ENCODE results near the gene TAF1C. TPM values are rescaled to one million over a fixed set of nuclear protein-coding genes. Genes with fewer than 3 reads are reported as not detected.

Gene TAF1C
- total RNA-seq, 4 donors from 2014 or later = 36.7 to 210 (median 76.3) TPM

- H3K4me3 ChIP-seq = no peak overlapping the region
- intact Hi-C loops (cut with DNase I; ENCODE audit: low total_unique reads) = no loop called here
- no peak for TF ChIP-seq POLR2A (IDR thresholded peaks at IDR 0.05)
- TF ChIP-seq, protein P1, sequence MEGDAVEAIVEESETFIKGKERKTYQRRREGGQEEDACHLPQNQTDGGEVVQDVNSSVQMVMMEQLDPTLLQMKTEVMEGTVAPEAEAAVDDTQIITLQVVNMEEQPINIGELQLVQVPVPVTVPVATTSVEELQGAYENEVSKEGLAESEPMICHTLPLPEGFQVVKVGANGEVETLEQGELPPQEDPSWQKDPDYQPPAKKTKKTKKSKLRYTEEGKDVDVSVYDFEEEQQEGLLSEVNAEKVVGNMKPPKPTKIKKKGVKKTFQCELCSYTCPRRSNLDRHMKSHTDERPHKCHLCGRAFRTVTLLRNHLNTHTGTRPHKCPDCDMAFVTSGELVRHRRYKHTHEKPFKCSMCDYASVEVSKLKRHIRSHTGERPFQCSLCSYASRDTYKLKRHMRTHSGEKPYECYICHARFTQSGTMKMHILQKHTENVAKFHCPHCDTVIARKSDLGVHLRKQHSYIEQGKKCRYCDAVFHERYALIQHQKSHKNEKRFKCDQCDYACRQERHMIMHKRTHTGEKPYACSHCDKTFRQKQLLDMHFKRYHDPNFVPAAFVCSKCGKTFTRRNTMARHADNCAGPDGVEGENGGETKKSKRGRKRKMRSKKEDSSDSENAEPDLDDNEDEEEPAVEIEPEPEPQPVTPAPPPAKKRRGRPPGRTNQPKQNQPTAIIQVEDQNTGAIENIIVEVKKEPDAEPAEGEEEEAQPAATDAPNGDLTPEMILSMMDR (IDR thresholded peaks at IDR 0.05) = no peak
- H3K4me1 ChIP-seq = no peaks in the 10 kb centered on the region
- no peaks in the 10 kb centered on the region for H3K27me3 ChIP-seq
- no peak for DNase-seq
- H3K9me3 ChIP-seq = no peaks in the 10 kb centered on the region
- no peak overlapping the region for H3K27ac ChIP-seq
- no peaks in the 10 kb centered on the region for H3K36me3 ChIP-seq
These were observed 9.2 kb upstream of the TAF1C start for GRCh38 chr16:84196101-84196500.

DNA sequence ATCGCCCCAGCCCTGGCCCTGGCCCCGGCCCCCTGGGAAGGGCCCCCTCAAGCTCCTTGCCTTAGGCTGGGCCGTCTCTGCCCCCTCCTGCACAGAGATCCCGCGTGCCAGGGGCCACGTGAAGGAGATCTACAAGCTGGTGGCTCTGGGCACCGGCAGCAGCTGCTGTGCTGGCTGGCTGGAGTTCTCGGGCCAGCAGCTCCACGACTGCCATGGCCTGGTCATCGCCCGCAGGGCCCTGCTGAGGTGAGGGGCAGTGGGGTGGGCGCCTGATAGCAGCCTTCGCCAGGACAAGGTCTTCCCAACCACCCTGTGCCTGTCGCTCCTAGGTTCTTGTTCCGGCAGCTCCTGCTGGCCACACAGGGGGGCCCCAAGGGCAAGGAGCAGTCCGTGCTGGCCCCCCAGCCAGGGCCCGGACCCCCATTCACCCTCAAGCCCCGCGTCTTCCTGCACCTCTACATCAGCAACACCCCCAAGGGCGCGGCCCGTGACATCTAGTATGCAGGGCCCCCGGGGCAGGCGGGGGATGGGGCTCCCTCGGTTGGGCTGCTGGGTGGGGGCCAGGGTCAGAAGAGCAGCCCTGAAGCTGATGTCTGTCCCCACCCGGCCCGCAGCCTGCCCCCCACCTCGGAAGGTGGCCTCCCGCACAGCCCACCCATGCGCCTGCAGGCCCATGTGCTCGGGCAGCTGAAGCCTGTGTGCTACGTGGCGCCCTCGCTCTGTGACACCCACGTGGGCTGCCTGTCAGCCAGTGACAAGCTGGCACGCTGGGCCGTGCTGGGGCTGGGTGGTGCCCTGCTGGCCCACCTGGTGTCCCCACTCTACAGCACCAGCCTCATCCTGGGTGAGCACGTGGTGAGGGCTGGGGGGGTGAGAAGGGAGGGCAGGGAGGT is 8.6 kb upstream of the TAF1C start:
- Histone ChIP-seq H3K27ac (no peak overlapping the region), H3K4me3 (no peak overlapping the region), H3K4me1 (no peaks in the 10 kb centered on the region), H3K36me3 (no peaks in the 10 kb centered on the region), H3K9me3 (no peaks in the 10 kb centered on the region), H3K27me3 (no peaks in the 10 kb centered on the region)
- TF ChIP-seq, protein P1 (IDR thresholded peaks at IDR 0.05) = no peak
- TF ChIP-seq POLR2A (IDR thresholded peaks at IDR 0.05) = no peak
- DNase-seq = no peak
- intact Hi-C loops (cut with DNase I; ENCODE audit: low total_unique reads) = no loop called here

DNA sequence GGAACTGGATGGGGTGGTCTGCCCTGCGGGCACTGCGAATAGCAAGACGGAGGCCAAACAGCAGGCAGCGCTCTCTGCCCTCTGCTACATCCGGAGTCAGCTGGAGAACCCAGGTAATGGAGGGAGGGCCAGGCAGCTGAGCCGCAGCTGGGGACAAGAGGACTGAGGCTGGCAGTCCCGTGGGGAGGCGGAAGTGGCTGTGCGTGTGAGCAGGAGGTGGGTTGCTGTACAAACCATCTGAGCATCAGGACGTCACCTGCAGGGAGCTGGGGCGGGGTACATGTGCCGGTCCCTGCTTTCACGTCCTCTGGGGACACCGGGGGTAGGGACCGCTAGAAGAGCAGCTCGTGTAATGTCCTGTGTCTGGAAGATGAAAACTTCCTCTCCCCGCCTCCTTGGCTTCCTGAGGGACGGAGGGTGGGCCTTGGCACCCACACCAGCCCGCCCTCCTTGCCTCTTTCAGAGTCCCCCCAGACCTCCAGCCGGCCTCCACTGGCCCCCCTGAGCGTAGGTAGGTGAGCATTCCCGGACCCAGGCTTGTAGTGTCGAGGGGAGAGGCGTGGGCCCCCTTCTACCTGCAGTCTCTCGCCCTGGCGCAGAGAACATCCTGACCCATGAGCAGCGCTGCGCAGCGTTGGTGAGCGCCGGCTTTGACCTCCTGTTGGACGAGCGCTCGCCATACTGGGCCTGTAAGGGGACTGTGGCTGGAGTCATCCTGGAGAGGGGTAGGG is 7.8 kb upstream of the TAF1C start:
- intact Hi-C loops (cut with DNase I; ENCODE audit: low total_unique reads) = no loop called here
- no peak overlapping the region for H3K27ac ChIP-seq
- no peak for TF ChIP-seq POLR2A (IDR thresholded peaks at IDR 0.05)
- TF ChIP-seq, protein P1 (IDR thresholded peaks at IDR 0.05) = no peak
- H3K36me3 ChIP-seq = no peaks in the 10 kb centered on the region
- H3K4me1 ChIP-seq = no peaks in the 10 kb centered on the region
- H3K4me3 ChIP-seq = no peak overlapping the region
- no peak for DNase-seq
- H3K27me3 ChIP-seq = no peaks in the 10 kb centered on the region
- no peaks in the 10 kb centered on the region for H3K9me3 ChIP-seq

DNA sequence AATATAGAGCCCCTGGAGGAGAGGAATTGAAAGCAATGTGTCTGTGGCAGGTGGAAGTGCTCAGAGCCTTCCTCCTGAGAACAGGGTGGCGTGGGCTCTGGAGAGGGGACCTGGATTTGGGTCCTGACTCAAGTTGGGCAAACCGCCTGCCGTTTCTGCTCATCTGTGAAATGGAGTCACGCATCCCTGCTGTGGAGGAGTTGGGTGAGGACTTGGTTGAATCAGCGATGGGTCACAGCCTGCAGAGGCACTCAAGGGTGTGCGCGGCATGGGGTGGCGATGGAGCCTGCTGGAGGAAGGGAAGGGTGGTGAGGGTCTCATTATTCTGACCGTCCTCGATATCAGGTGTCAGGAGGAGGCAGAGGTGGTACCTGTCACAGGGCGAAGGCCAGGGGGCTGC is 7.2 kb upstream of the TAF1C start:
- Histone ChIP-seq H3K4me3 (no peak overlapping the region), H3K9me3 (no peaks in the 10 kb centered on the region), H3K4me1 (no peaks in the 10 kb centered on the region), H3K27ac (no peak overlapping the region), H3K36me3 (no peaks in the 10 kb centered on the region), H3K27me3 (no peaks in the 10 kb centered on the region)
- intact Hi-C loops (cut with DNase I; ENCODE audit: low total_unique reads) = no loop called here
- no peak for DNase-seq
- TF ChIP-seq, protein P1 (IDR thresholded peaks at IDR 0.05) = no peak
- no peak for TF ChIP-seq POLR2A (IDR thresholded peaks at IDR 0.05)

DNA sequence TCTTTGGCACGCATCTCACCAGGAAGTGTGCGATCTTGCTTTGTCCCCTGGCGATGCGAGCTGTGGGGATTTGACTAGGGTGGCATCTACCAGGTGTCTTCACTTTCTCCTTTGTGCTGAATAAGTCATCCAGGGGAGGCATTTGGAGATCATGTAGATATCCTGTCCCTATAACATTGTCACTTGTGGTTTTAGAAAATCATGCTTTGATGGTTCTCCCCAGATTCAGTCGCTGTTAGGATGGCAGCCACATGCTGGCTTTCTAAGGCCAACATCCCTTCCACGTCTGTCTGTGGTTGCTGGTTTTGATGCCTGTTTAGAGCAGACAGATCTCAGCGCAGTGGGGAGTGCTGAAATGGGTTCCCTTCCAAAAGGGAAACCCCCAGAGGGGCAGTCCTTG is 6.6 kb upstream of the TAF1C start:
- intact Hi-C loops (cut with DNase I; ENCODE audit: low total_unique reads) = no loop called here
- H3K27me3 ChIP-seq = no peaks in the 10 kb centered on the region
- H3K4me3 ChIP-seq = no peak overlapping the region
- H3K4me1 ChIP-seq = no peaks in the 10 kb centered on the region
- H3K9me3 ChIP-seq = no peaks in the 10 kb centered on the region
- no peak for DNase-seq
- TF ChIP-seq, protein P1 (IDR thresholded peaks at IDR 0.05) = no peak
- TF ChIP-seq POLR2A (IDR thresholded peaks at IDR 0.05) = no peak
- H3K36me3 ChIP-seq = no peaks in the 10 kb centered on the region
- H3K27ac ChIP-seq = no peak overlapping the region

Data from uterus (tissue), 4 donors.